COLO668 (cell line): ENCODE results near the gene PLTP.
"Not testable (repeated sequence)": the region's sequence is repeated elsewhere in the genome, so short reads cannot be mapped to it uniquely, and the experiment has no call there.

Experiments
- DNase-seq: peaks from one replicate; lab custom pipeline; 2025; ENCODE audit not compliant: unreplicated experiment; lab: John Stamatoyannopoulos, UW

Gene PLTP

DNA sequence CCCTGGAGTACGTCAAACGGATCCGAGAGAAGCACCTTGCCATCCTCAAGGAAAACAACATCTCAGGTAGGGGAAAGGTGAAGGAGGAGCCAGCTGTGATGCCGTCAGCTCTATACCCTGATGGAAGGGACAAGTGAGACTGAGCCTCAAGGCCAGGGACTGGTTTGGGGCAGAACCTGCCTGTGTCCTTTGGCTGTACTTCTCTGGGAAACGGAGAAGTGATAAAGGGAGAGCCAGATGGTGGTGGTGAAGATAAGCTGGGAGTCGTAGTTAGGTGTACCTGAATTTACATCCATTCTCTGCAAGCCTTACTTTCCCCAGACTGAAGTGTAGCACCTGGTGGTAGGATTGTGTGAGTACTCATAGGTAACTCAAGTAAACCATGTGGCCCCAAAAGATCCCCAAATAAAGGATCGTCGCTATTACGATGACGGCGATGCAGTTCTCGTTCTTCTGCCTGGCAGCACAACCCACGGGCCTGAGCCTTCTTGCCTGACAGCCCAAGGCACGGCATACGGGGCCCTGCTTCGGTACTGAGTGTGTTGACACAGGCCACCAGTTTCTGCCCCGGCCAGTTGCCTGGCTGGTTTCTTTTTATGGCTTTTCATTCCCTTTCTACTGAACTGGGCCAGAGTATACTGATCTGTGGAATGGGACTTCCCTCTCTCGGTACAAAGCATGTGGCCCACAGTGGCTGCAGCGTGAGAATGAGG, 33.2 kb upstream of the PLTP start:
- no peak for DNase-seq

DNA sequence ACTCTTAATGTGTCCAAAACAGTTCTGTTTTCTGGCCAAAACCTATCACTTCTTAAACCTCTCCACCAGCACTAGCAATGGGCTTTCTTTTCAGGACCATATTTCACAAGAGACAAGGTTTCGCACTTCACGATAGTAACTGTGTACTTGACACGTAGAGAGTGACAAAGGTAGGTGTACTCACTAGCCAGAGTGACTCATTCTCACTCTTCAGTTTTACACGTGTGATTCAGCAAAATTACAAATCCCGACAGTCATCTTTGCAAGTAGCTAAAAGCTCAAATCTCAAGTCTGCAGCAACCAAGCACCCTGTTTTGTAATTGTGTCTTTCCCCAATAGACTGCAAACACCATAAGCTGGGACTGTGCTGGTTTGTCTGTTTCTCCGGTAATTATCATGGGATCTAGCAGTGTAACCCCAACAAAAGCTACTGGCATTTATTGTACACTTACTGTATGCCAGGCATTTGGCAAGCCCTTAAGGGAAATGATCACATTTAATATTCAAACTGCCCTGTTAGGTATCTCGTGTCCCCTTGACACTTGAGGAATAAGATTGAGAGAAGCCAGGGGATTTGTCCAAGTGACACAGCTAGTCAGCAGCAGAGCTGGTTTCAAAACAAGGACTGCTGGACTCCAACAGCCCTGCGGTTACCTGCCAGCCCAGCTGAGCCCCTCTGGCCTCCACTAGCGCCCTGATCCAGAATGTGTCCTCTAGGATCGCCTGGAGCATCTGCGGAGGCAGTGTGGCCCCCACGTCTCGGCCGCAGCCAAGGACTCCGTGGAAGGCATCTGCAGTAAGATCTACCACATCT, 32.4 kb upstream of the PLTP start:
- no peak for DNase-seq

GRCh38 chr20:45943613-45944012, 31.7 kb upstream of the PLTP start:
- DNase-seq = no peak

DNA sequence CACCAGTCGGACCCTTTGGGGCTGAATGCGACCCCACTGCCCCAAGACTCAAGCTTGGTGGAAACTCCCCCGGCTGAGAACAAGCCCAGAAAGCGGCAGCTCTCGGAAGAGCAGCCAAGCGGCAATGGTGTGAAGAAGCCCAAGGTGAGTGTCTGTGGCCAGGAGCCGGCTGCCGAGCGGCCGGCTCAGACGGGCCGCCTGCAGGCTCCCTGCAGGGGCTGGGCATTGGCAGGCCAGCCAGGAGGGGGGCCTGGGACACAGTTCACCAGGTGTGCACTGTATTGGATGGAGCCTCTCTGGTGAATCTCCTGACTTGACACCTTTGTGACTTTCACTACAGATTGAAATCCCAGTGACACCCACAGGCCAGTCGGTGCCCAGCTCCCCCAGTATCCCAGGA, 28.5 kb upstream of the PLTP start:
- DNase-seq = no peak

DNA sequence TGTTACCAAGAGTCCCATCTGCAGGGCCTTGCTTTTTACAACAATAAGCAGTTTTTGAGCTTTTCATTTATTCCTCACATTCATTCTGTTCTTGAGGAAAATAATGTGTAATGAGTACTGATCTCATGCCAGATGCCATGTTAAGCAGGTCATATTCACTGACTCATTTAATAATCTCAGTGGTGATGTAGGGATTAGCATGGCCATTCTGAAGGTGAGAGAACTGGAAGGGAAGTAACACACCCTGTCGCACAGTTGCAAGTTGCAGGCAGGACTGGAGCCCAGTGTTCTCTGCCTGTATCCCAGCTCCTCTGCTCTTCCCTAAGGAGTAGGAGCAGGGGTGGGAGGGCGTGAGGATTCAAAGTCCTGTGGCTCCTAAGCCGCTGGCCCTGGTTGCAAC, 28.1 kb upstream of the PLTP start:
- DNase-seq = no peak

GRCh38 chr20:45938727-45939438, 26.9 kb upstream of the PLTP start:
- no peak for DNase-seq

GRCh38 chr20:45937765-45938164, 25.8 kb upstream of the PLTP start:
- no peak for DNase-seq

- DNase-seq = no peak
Observed at GRCh38 chr20:45935416-45936046, 23.6 kb upstream of the PLTP start.

DNA sequence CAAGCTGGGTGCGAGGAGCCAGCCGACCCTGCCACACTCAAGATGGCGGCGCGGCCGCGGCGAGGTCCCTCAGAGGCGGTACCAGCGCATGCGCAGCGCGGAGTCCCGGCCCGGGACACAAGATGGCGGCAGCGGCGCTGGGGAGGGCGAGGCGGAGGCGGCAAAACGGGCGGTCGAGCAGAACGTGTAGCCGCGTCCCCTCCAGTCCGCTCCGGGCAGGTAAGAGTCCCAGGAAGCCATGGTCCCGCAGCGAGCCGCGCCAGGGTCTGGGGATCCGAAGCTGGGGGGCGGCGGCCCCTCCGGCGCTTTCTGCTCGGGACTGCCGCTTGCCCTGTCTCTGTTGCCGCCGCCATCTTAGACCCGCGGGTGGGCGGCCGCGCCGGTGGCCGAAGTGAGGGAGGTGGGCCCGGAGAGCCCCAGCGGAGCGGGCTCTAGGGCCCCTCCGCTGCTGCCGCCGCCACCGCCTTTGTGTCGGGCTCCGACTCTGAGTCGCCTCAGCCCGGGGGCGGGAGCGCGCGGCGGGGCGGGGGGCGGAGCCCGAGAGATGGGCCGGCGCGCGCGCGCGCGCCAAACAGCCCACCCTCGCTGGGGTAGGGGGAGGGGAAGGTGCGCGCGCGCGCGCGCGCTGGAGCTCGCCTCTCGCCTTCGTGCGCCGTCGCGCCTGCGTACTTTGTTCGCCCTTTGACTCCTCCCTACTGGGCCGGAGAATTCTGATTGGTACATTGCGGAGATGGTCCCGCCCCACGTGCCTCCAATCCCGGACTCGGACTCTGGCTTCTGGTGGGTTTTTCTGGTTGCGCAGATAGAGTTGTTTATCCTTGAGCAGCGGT, 22.8 kb upstream of the PLTP start, which contains the start of gene PCIF1:
TSS of gene PCIF1 (plus strand) at position 98 of the 830 bp plus-strand sequence. CDS start 4,317 bp downstream, outside the sequence.
- DNase-seq = peak; percentile 99

DNA sequence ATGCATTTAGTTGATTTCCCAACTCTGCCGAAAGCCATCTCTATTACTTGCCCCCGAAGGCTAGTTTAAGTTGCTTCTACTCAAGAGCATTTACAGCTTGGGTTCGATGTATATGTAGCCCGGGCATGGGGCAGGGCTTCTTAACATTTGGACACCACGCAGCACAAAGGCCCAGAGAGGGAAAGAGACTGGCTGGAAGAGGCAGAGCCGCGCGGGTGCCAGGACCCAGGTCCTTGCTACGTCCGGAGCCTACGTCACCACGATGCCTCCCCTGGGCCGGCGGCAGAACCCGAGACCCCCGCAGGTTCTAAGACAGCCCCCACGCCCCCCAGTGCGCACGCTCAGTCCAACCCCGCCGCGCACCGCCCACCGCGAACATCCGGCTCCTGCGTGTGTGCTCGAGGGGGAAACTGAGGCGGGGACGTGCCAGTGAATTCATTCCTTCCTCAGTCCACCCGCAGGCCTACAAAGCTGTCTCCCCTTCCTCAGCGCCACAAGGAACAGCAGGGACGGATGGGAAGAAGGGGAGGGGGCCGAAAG, 22.2 kb upstream of the PLTP start:
- peak; percentile 62 for DNase-seq

- DNase-seq = peak; percentile 90
Observed at GRCh38 chr20:45933266-45934045, 21.5 kb upstream of the PLTP start.

GRCh38 chr20:45931680-45932079, 19.7 kb upstream of the PLTP start:
- not testable (repeated sequence) for DNase-seq

DNA sequence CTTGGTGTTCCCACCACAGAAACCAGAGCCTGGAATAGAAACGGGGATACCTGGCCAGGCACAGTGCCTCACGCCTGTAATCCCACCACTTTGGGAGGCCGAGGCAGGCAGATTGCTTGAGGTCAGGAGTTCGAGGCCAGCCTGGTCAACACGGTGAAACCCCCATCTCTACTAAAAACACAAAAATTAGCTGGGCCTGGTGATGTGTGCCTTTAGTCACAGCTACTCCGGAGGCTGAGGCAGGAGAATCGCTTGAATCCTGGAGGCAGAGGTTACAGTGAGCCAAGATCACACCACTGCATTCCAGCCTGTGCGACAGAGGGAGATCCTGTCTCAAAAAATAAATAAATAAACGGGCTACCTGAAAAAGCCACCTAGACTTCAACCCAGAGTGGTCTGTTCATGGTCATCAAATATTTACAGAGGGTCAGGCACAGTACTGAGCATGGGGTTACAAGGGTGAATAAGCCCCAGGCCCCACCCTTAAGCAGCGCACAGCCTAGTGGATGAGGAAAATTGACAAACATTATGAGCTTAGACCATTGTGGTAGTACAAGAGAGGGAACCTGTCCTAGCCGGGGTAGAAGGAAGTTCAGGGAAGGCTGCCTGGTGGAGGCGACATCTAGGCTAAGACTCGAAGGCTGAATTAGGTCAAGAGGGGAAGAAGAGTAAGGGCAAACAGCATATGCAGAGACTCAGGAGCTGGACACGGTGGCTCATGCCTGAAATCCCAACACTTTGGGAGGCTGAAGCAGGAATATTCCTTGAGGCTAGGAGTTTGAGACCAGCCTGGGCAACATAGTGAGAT, 15.3 kb upstream of the PLTP start:
- DNase-seq = no peak

- no peak for DNase-seq
Observed at GRCh38 chr20:45926731-45927070, 14.7 kb upstream of the PLTP start.

GRCh38 chr20:45925821-45926506, 14.0 kb upstream of the PLTP start:
- DNase-seq = no peak

- no peak for DNase-seq
Observed at GRCh38 chr20:45924391-45925261, 12.7 kb upstream of the PLTP start.
